Mucosa of stomach (tissue), 1 donor: ENCODE measurements around the gene DGCR6L.
"Not testable (repeated sequence)": the region's sequence is repeated elsewhere in the genome, so short reads cannot be mapped to it uniquely, and the experiment has no call there.

Experiments used
- H3K27me3 ChIP-seq: one replicate; pipeline ENCODE4 v1.7.0; 2013; ENCODE audit warnings: mild to moderate bottlenecking, low read length; ENCODE audit not compliant: control insufficient read depth, insufficient read depth
- H3K36me3 ChIP-seq: one replicate; pipeline ENCODE4 v1.7.0; 2013; ENCODE audit warnings: low read length; ENCODE audit not compliant: control insufficient read depth, insufficient read depth
- H3K4me1 ChIP-seq: one replicate; pipeline ENCODE4 v1.7.0; 2013; ENCODE audit warnings: mild to moderate bottlenecking, low read length; ENCODE audit not compliant: control insufficient read depth, insufficient read depth
- H3K4me3 ChIP-seq: one replicate; pipeline ENCODE4 v1.7.0; 2013; ENCODE audit warnings: low read length
- H3K9ac ChIP-seq: one replicate; pipeline ENCODE4 v1.7.0; 2013; ENCODE audit warnings: mild to moderate bottlenecking, low read length, moderate library complexity
- H3K9me3 ChIP-seq: one replicate; pipeline ENCODE4 v1.7.0; 2013; ENCODE audit warnings: mild to moderate bottlenecking, low read length, moderate library complexity; ENCODE audit not compliant: control insufficient read depth
- donor health status: Pancreatic carcinoma.

Gene DGCR6L

GRCh38 chr22:20311249-20312062 is 8.4 kb downstream of the DGCR6L start:
- not testable (repeated sequence) for H3K9me3 ChIP-seq, H3K9ac ChIP-seq, H3K27me3 ChIP-seq, H3K36me3 ChIP-seq, H3K4me1 ChIP-seq, H3K4me3 ChIP-seq

- H3K9ac ChIP-seq, H3K4me3 ChIP-seq, H3K36me3 ChIP-seq: not testable (repeated sequence)
Measured at GRCh38 chr22:20310773-20311172, 9.1 kb downstream of the DGCR6L start.

GRCh38 chr22:20310180-20310579 is 9.7 kb downstream of the DGCR6L start:
- not testable (repeated sequence) for H3K36me3 ChIP-seq, H3K27me3 ChIP-seq, H3K9ac ChIP-seq, H3K4me1 ChIP-seq, H3K4me3 ChIP-seq, H3K9me3 ChIP-seq

More at GRCh38 chr22:20310773-20311172, 9.1 kb downstream of the DGCR6L start:
- H3K4me1 ChIP-seq, H3K27me3 ChIP-seq, H3K9me3 ChIP-seq: not testable (repeated sequence)

- H3K4me1 ChIP-seq, H3K27me3 ChIP-seq, H3K9me3 ChIP-seq, H3K9ac ChIP-seq, H3K36me3 ChIP-seq, H3K4me3 ChIP-seq: not testable (repeated sequence)
Measured at GRCh38 chr22:20308806-20309650, 10.8 kb downstream of the DGCR6L start.

- not testable (repeated sequence) for H3K9ac ChIP-seq, H3K4me1 ChIP-seq, H3K4me3 ChIP-seq, H3K9me3 ChIP-seq, H3K36me3 ChIP-seq, H3K27me3 ChIP-seq
Measured at GRCh38 chr22:20307448-20308447, 12.1 kb downstream of the DGCR6L start.

GRCh38 chr22:20306646-20307447 is 13.0 kb downstream of the DGCR6L start:
- not testable (repeated sequence) for H3K4me1 ChIP-seq, H3K4me3 ChIP-seq, H3K9ac ChIP-seq, H3K36me3 ChIP-seq, H3K9me3 ChIP-seq, H3K27me3 ChIP-seq

GRCh38 chr22:20305894-20306645 is 13.8 kb downstream of the DGCR6L start:
- Histone ChIP-seq H3K9me3 (no peaks in the 10 kb centered on the region), H3K9ac (no peak overlapping the region), H3K4me3 (no peak overlapping the region), H3K36me3 (no peaks in the 10 kb centered on the region), H3K27me3 (peaks cover 10% of the 10 kb centered on the region), H3K4me1 (no peaks in the 10 kb centered on the region)

- not testable (repeated sequence) for H3K9me3 ChIP-seq, H3K4me1 ChIP-seq
- H3K27me3 ChIP-seq: peaks cover 15% of the 10 kb centered on the region
Measured at GRCh38 chr22:20305230-20305893, 14.5 kb downstream of the DGCR6L start.

GRCh38 chr22:20304646-20305045 is 15.2 kb downstream of the DGCR6L start:
- Histone ChIP-seq H3K9me3 (no peaks in the 10 kb centered on the region), H3K9ac (no peak overlapping the region), H3K27me3 (peaks cover 15% of the 10 kb centered on the region), H3K4me1 (no peaks in the 10 kb centered on the region), H3K36me3 (no peaks in the 10 kb centered on the region), H3K4me3 (no peak overlapping the region)

More at GRCh38 chr22:20305230-20305893, 14.5 kb downstream of the DGCR6L start:
- H3K9ac ChIP-seq, H3K36me3 ChIP-seq, H3K4me3 ChIP-seq: not testable (repeated sequence)

- H3K4me1 ChIP-seq, H3K9me3 ChIP-seq, H3K36me3 ChIP-seq, H3K4me3 ChIP-seq, H3K9ac ChIP-seq: not testable (repeated sequence)
- H3K27me3 ChIP-seq: peaks cover 15% of the 10 kb centered on the region
Measured at GRCh38 chr22:20303229-20303534, 16.7 kb downstream of the DGCR6L start.
